Uterus (tissue), 4 donors: ENCODE results near the gene HES4. TPM values are rescaled to one million over a fixed set of nuclear protein-coding genes. Genes with fewer than 3 reads are reported as not detected.
A peak's percentile ranks its signal among the peaks of the same experiment; 100 is the strongest.
"Not testable (repeated sequence)": the region's sequence is repeated elsewhere in the genome, so short reads cannot be mapped to it uniquely, and the experiment has no call there.

Source experiments
- DNase-seq, 2 donors: peaks; one replicate each; pipeline ENCODE4 v3.0.0-alpha.2; 2019 to 2020
- H3K27ac ChIP-seq, 2 donors: fragments of 200-600 bp; sonication (generic); 1 replicate in 1 of 2; 2 replicates in 1 of 2; pipeline ENCODE4 v1.5.1; 2016 to 2018
- H3K27me3 ChIP-seq, 2 donors: fragments of 200-600 bp; sonication (generic); one replicate each; pipeline ENCODE4 v1.5.1; 2018 to 2019; ENCODE audit warnings: control low read depth in 1 of 2
- H3K36me3 ChIP-seq, 2 donors: fragments of 200-600 bp; sonication (generic); one replicate each; pipeline ENCODE4 v1.5.1; 2019; ENCODE audit warnings: control low read depth in 1 of 2
- H3K4me1 ChIP-seq, 2 donors: fragments of 200-600 bp; sonication (generic); one replicate each; pipeline ENCODE4 v1.5.1; 2018 to 2019; ENCODE audit warnings: control low read depth in 1 of 2
- H3K4me3 ChIP-seq, 2 donors: fragments of 200-600 bp; sonication (generic); 1 replicate in 1 of 2; 2 replicates in 1 of 2; pipeline ENCODE4 v1.5.1; 2018 to 2019; ENCODE audit warnings: mild to moderate bottlenecking in 1 of 2
- H3K9me3 ChIP-seq, 2 donors: fragments of 200-600 bp; sonication (generic); one replicate each; pipeline ENCODE4 v1.5.1; 2019; ENCODE audit warnings: control low read depth in 1 of 2
- CTCF ChIP-seq, 4 experiments: fragments of 200-600 bp in 2 of 4; fragments of 450-650 bp in 2 of 4; sonication (generic) in 2 of 4; IDR thresholded peaks; one replicate each; pipeline ENCODE4 v1.5.1; 2016 to 2019; ENCODE audit warnings: antibody characterized with exemption in 4 of 4, mild to moderate bottlenecking in 2 of 4, moderate library complexity in 1 of 4
- POLR2A ChIP-seq, 2 donors: fragments of 450-650 bp; IDR thresholded peaks; one replicate each; pipeline ENCODE4 v1.6.1; 2016; ENCODE audit warnings: antibody characterized with exemption in 2 of 2, mild to moderate bottlenecking in 1 of 2, moderate library complexity in 1 of 2
- intact Hi-C: fragments of 100-400 bp; cut with DNase I; formaldehyde crosslinking; loops from one replicate; pipeline ENCODE4 v1.15.1; 2023; ENCODE audit warnings: low total_unique reads
- total RNA-seq, 4 donors: library from RNA; depleted of rRNA in 3 of 4; stranded (reverse); fragments of >200 nt in 3 of 4; gene quantifications; one replicate each; pipeline versions ENCODE4 v1.1.0 to v1.2.4, GENCODE V29; 2014 to 2023
- donor health status: DM: yes; HTN: yes; CAD: no.

HES4 gene
- total RNA-seq, 4 donors from 2014 or later: 19.6 to 41.0 (median 36.3) TPM

GRCh38 chr1:1014799-1015681, 15.1 kb upstream of the HES4 start:
- intact Hi-C loops: no loop called here
- Histone ChIP-seq H3K4me3 (no peak overlapping the region), H3K27me3 (no peaks in the 10 kb centered on the region), H3K9me3 (no peaks in the 10 kb centered on the region), H3K36me3 (no peaks in the 10 kb centered on the region), H3K27ac (peak overlapping the region in 1 of 2 donors; percentile 89), H3K4me1 (peaks cover 0 to under 1% of the 10 kb centered on the region in 2 donors)
- DNase-seq: no peak
- no peak for TF ChIP-seq POLR2A (IDR thresholded peaks at IDR 0.05)
- peak in 2 of 4 experiments; percentile 8 to 34 for TF ChIP-seq CTCF (IDR thresholded peaks at IDR 0.05)

GRCh38 chr1:1013922-1014648, 14.2 kb upstream of the HES4 start:
- Histone ChIP-seq H3K27ac (peak overlapping the region; percentile 81 to 89), H3K27me3 (no peaks in the 10 kb centered on the region), H3K4me1 (no peaks in the 10 kb centered on the region), H3K36me3 (no peaks in the 10 kb centered on the region), H3K4me3 (peak overlapping the region; percentile 54 to 58), H3K9me3 (no peaks in the 10 kb centered on the region)
- TF ChIP-seq CTCF (IDR thresholded peaks at IDR 0.05) (no peak), POLR2A (IDR thresholded peaks at IDR 0.05) (no peak)
- intact Hi-C loops: no loop called here
- DNase-seq: no peak

GRCh38 chr1:1013105-1013921, 13.4 kb upstream of the HES4 start, which contains the start of gene ISG15:
TSS of gene ISG15 (plus strand) at chr1:1013497. CDS start at chr1:1013574, 77 bp downstream.
- Histone ChIP-seq H3K4me1 (no peaks in the 10 kb centered on the region), H3K4me3 (peak within 1 kb of the TSS; percentile 54 to 58), H3K27ac (peak within 1 kb of the TSS; percentile 81 to 89), H3K36me3 (no peaks in the 10 kb centered on the region), H3K27me3 (no peaks in the 10 kb centered on the region), H3K9me3 (no peaks in the 10 kb centered on the region)
- intact Hi-C loops: no loop called here
- peak; percentile 91 for DNase-seq
- TF ChIP-seq POLR2A (IDR thresholded peaks at IDR 0.05) (peak; percentile 76 to 98), CTCF (IDR thresholded peaks at IDR 0.05) (peak in 1 of 4 experiments; percentile 32)

GRCh38 chr1:1012736-1013104, 12.8 kb upstream of the HES4 start:
- H3K27me3 ChIP-seq, H3K36me3 ChIP-seq, H3K9me3 ChIP-seq, H3K4me1 ChIP-seq, DNase-seq, intact Hi-C loops: not testable (repeated sequence)
- H3K4me3 ChIP-seq: peak overlapping the region; percentile 54 to 58
- H3K27ac ChIP-seq: peak overlapping the region; percentile 81 to 89

- H3K36me3 ChIP-seq: no peaks in the 10 kb centered on the region
- no peak overlapping the region for H3K4me3 ChIP-seq
- DNase-seq: no peak
- H3K27me3 ChIP-seq: no peaks in the 10 kb centered on the region
- no peaks in the 10 kb centered on the region for H3K4me1 ChIP-seq
- no peaks in the 10 kb centered on the region for H3K9me3 ChIP-seq
- H3K27ac ChIP-seq: no peak overlapping the region
- TF ChIP-seq POLR2A (IDR thresholded peaks at IDR 0.05) (no peak), CTCF (IDR thresholded peaks at IDR 0.05) (no peak)
- intact Hi-C loops: no loop called here
These were observed 11.6 kb upstream of the HES4 start for GRCh38 chr1:1011396-1011949.

GRCh38 chr1:1010131-1010530, 10.2 kb upstream of the HES4 start:
- H3K9me3 ChIP-seq, H3K36me3 ChIP-seq, H3K27ac ChIP-seq, intact Hi-C loops, DNase-seq, H3K4me3 ChIP-seq, H3K27me3 ChIP-seq, H3K4me1 ChIP-seq: not testable (repeated sequence)
